ENCODE measurements around the gene CNPY1. TPM values are rescaled to one million over a fixed set of nuclear protein-coding genes. Genes with fewer than 3 reads are reported as not detected.

CNPY1 gene
- total RNA-seq, 1 donor from 2014 or later, result not detected

- no peak overlapping the region for H3K27ac ChIP-seq
- peaks cover 22% of the 10 kb centered on the region for H3K27me3 ChIP-seq
- H3K36me3 ChIP-seq, result no peaks in the 10 kb centered on the region
- H3K4me1 ChIP-seq, result peaks cover 7% of the 10 kb centered on the region
- no peak overlapping the region for H3K4me3 ChIP-seq
- TF ChIP-seq POLR2AphosphoS5 (IDR thresholded peaks at IDR 0.05; ENCODE audit: insufficient read depth in 1 of 2, low read depth in 1 of 2) (no peak), POLR2A (IDR thresholded peaks at IDR 0.05) (no peak)
- TF ChIP-seq, protein P1, sequence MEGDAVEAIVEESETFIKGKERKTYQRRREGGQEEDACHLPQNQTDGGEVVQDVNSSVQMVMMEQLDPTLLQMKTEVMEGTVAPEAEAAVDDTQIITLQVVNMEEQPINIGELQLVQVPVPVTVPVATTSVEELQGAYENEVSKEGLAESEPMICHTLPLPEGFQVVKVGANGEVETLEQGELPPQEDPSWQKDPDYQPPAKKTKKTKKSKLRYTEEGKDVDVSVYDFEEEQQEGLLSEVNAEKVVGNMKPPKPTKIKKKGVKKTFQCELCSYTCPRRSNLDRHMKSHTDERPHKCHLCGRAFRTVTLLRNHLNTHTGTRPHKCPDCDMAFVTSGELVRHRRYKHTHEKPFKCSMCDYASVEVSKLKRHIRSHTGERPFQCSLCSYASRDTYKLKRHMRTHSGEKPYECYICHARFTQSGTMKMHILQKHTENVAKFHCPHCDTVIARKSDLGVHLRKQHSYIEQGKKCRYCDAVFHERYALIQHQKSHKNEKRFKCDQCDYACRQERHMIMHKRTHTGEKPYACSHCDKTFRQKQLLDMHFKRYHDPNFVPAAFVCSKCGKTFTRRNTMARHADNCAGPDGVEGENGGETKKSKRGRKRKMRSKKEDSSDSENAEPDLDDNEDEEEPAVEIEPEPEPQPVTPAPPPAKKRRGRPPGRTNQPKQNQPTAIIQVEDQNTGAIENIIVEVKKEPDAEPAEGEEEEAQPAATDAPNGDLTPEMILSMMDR (IDR thresholded peaks at IDR 0.05), result no peak
- no peaks in the 10 kb centered on the region for H3K9me3 ChIP-seq
- DNase-seq (ENCODE audit: extremely low spot score in 2 of 2), result no peak
- intact Hi-C loops (cut with DNase I), result no loop called here
These were observed 34.7 kb downstream of the CNPY1 start for GRCh38 chr7:155511702-155511996.

DNA sequence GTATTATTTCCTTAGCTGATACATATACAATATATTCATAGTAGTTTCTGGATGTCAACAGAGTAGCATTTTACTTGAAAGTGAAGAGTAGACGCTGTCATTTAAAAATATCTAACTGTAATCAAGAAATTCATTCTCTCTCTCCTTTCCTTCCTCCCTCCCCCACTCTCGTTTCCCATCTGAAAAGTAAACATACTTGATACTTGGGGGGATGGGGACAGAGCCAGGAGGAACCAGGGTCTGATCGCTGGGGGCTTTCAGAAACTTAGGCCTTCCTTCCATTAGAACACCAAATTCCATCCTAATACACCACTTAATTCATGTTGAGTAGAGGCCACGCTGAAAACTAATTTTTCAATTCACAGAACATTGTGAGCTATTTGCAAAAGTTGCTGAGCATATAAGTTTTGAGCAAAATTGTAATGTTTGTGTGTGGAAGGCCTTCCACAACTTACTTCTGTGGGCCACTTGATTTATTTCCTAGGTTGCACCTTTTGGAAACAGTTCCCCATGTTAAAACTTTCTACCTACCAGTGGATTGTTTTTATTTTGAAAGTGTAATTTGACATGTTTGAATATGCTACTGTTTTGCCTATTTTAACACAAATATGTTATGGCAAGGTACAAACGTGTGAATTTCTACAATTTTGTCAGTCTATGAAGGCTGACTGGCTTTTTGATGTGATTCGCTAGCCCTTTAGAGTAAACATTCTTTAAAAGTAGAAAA lies 35.2 kb downstream of the CNPY1 start:
- intact Hi-C loops (cut with DNase I), result no loop called here
- Histone ChIP-seq H3K27ac (no peak overlapping the region), H3K4me3 (no peak overlapping the region), H3K36me3 (no peaks in the 10 kb centered on the region), H3K27me3 (peaks cover 22% of the 10 kb centered on the region), H3K9me3 (no peaks in the 10 kb centered on the region), H3K4me1 (peaks cover 7% of the 10 kb centered on the region)
- DNase-seq (ENCODE audit: extremely low spot score in 2 of 2), result no peak
- TF ChIP-seq POLR2A (IDR thresholded peaks at IDR 0.05) (no peak), POLR2AphosphoS5 (IDR thresholded peaks at IDR 0.05; ENCODE audit: insufficient read depth in 1 of 2, low read depth in 1 of 2) (no peak)
- TF ChIP-seq, protein P1 (IDR thresholded peaks at IDR 0.05), result no peak

- TF ChIP-seq POLR2AphosphoS5 (IDR thresholded peaks at IDR 0.05; ENCODE audit: insufficient read depth in 1 of 2, low read depth in 1 of 2) (no peak), POLR2A (IDR thresholded peaks at IDR 0.05) (no peak)
- TF ChIP-seq, protein P1 (IDR thresholded peaks at IDR 0.05), result no peak
- peaks cover 7% of the 10 kb centered on the region for H3K4me1 ChIP-seq
- no peak overlapping the region for H3K27ac ChIP-seq
- intact Hi-C loops (cut with DNase I), result no loop called here
- peaks cover 25% of the 10 kb centered on the region for H3K27me3 ChIP-seq
- H3K9me3 ChIP-seq, result no peaks in the 10 kb centered on the region
- no peak for DNase-seq (ENCODE audit: extremely low spot score in 2 of 2)
- H3K4me3 ChIP-seq, result no peak overlapping the region
- H3K36me3 ChIP-seq, result no peaks in the 10 kb centered on the region
These were observed 36.4 kb downstream of the CNPY1 start for GRCh38 chr7:155509725-155510551.

DNA sequence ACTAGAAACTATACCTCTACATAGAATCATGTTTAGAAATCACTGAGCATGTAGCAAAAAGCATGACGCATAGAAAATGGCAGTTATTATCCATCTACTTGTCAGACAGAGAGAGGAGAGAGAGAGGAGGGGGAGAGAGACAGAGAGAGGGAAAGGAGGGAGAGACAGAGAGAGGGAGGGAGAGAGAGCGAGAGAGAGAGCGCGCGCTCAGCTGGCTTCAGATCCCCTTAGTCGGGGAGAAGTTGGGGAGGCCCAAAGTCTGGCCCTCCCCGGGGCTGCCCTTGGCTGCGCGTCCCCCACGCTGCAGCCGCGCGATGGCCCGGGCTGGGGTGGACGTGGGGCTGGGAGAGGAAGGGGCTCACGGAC lies 37.0 kb downstream of the CNPY1 start:
- Histone ChIP-seq H3K9me3 (no peaks in the 10 kb centered on the region), H3K4me3 (no peak overlapping the region), H3K4me1 (peaks cover 7% of the 10 kb centered on the region), H3K27me3 (peaks cover 26% of the 10 kb centered on the region), H3K27ac (no peak overlapping the region), H3K36me3 (no peaks in the 10 kb centered on the region)
- intact Hi-C loops (cut with DNase I), result no loop called here
- no peak for DNase-seq (ENCODE audit: extremely low spot score in 2 of 2)
- no peak for TF ChIP-seq POLR2AphosphoS5 (IDR thresholded peaks at IDR 0.05; ENCODE audit: insufficient read depth in 1 of 2, low read depth in 1 of 2)
- no peak for TF ChIP-seq POLR2A (IDR thresholded peaks at IDR 0.05)
- TF ChIP-seq, protein P1 (IDR thresholded peaks at IDR 0.05), result no peak

Measured in vagina (tissue), 2 donors.